K562 (cell line): Measurements from ENCODE around the gene CXCR3. TPM values are rescaled to one million over a fixed set of nuclear protein-coding genes. Genes with fewer than 3 reads are reported as not detected.

Experiments
- ATAC-seq: fragments of 200-7000 bp; cut with Tn5 transposase; 3 replicates; pipeline ENCODE4 v1.9.1; 2020; ENCODE audit warnings: moderate library complexity
- BruUV-seq: library from RNA; stranded (reverse); fragments of 400-500 nt; replicated peaks from 2 replicates; lab custom pipeline; 2021; lab: Mats Ljungman, UMichigan
- CTCF ChIA-PET: fragments of 300-600 bp; formaldehyde crosslinking; extraction: SDS; loops from one replicate; lab custom pipeline; 2021; ENCODE audit warnings: low intra/inter-chr PET ratio; lab: Yijun Ruan, JAX
- POLR2A ChIA-PET: fragments of 300-600, 350-650 bp; sonication (Branson Sonifier 250); formaldehyde crosslinking; extraction: SDS; loops from one replicate; lab custom pipeline; 2021; ENCODE audit warnings: antibody characterized with exemption, inconsistent platforms; lab: Yijun Ruan, JAX
- DNase-seq, 4 experiments: peaks; one replicate each; pipeline versions ENCODE4 v3.0.0 to v3.0.0-alpha.2; 2011 to 2018; ENCODE audit warnings: low spot score in 3 of 4, mixed read lengths in 3 of 4; ENCODE audit errors: extremely low read depth in 1 of 4
- FAIRE-seq: peaks from 2 replicates; lab custom pipeline; 2011; peaks lifted over from hg19 to GRCh38; lab: Jason Lieb, UNC
- H2AFZ ChIP-seq: 2 replicates; pipeline ENCODE4 v1.6.0; 2011; ENCODE audit warnings: low read depth, low read length, control low read depth, inconsistent platforms
- H3K27ac ChIP-seq: fragments of 200-600 bp; 3 replicates; pipeline ENCODE4 v1.8.0; 2011; ENCODE audit warnings: low read depth, mild to moderate bottlenecking, control low read depth, inconsistent platforms, low read length, moderate library complexity, mixed read lengths; ENCODE audit errors: extremely low read depth
- H3K27me3 ChIP-seq, 2 experiments: fragments of 300-600 bp in 1 of 2; 2 replicates in 1 of 2; 3 replicates in 1 of 2; pipeline versions ENCODE4 v1.6.0 to v1.8.0; 2011; ENCODE audit warnings: inconsistent platforms in 2 of 2, low read length in 2 of 2, mild to moderate bottlenecking in 1 of 2, mixed read lengths in 1 of 2, moderate library complexity in 1 of 2; ENCODE audit not compliant: control insufficient read depth in 2 of 2, insufficient read depth in 2 of 2
- H3K36me3 ChIP-seq: fragments of 300-600 bp; 3 replicates; pipeline ENCODE4 v1.8.0; 2011; ENCODE audit warnings: mild to moderate bottlenecking, low read length, inconsistent platforms; ENCODE audit not compliant: control insufficient read depth, insufficient read depth
- H3K4me1 ChIP-seq, 2 experiments: fragments of 200-600 bp in 1 of 2; replicated peaks in 1 of 2; 2 replicates in 1 of 2; 3 replicates in 1 of 2; pipeline versions ENCODE4 v1.5.1 to v1.8.0; 2011; ENCODE audit warnings: inconsistent platforms in 2 of 2, low read length in 2 of 2, mild to moderate bottlenecking in 1 of 2, mixed read lengths in 1 of 2, moderate library complexity in 1 of 2; ENCODE audit not compliant: control insufficient read depth in 2 of 2, insufficient read depth in 2 of 2
- H3K4me2 ChIP-seq: 2 replicates; pipeline ENCODE4 v1.6.1; 2011; ENCODE audit warnings: low read length, control low read depth, inconsistent platforms, mixed read lengths; ENCODE audit not compliant: insufficient read depth
- H3K4me3 ChIP-seq: fragments of 200-600 bp; sonication (generic), shearing (Covaris generic); 2 replicates; pipeline ENCODE4 v1.5.1; 2016; ENCODE audit warnings: control low read depth, inconsistent platforms
- H3K79me2 ChIP-seq: fragments of 200-600 bp; 3 replicates; pipeline ENCODE4 v1.8.0; 2011; ENCODE audit warnings: low read length, inconsistent platforms; ENCODE audit not compliant: control insufficient read depth, insufficient read depth
- H3K9ac ChIP-seq, 2 experiments: 2 replicates each; pipeline versions ENCODE4 v1.6.0 to v1.6.1; 2011; ENCODE audit warnings: low read depth in 2 of 2, low read length in 2 of 2, control low read depth in 1 of 2, inconsistent platforms in 1 of 2, mild to moderate bottlenecking in 1 of 2, mixed read lengths in 1 of 2; ENCODE audit not compliant: insufficient read depth in 1 of 2
- H3K9me1 ChIP-seq: one replicate; pipeline ENCODE4 v1.6.0; 2011; ENCODE audit warnings: inconsistent platforms, mild to moderate bottlenecking, low read length, moderate library complexity; ENCODE audit not compliant: control insufficient read depth, insufficient read depth
- H3K9me3 ChIP-seq: replicated peaks from 2 replicates; pipeline ENCODE4 v1.5.1; 2011; ENCODE audit warnings: low read depth, low read length, inconsistent platforms; ENCODE audit not compliant: control insufficient read depth, insufficient read depth
- H4K20me1 ChIP-seq: replicated peaks from 2 replicates; pipeline ENCODE4 v1.6.1; 2011; ENCODE audit warnings: low read length, inconsistent platforms, mixed read lengths; ENCODE audit not compliant: control insufficient read depth, insufficient read depth
- BRF2 ChIP-seq: IDR thresholded peaks from 3 replicates; pipeline ENCODE4 v1.6.1; 2011; ENCODE audit warnings: borderline replicate concordance, mild to moderate bottlenecking; ENCODE audit not compliant: insufficient read length, insufficient read depth
- CAMTA2 ChIP-seq: fragments of 250-450 bp; sonication (Bioruptor Pico); conservative IDR thresholded peaks from 2 replicates; pipeline ENCODE4 v1.5.1; 2022
- CCAR2 ChIP-seq: fragments of 200-400 bp; formaldehyde crosslinking; IDR thresholded peaks from 2 replicates; pipeline ENCODE4 v1.6.1; 2017; ENCODE audit warnings: mild to moderate bottlenecking, low read depth, low read length
- CREB3 ChIP-seq: fragments of 450-650 bp; conservative IDR thresholded peaks from 2 replicates; pipeline ENCODE4 v1.6.1; 2016; ENCODE audit warnings: missing genetic modification characterization, low read depth, mild to moderate bottlenecking, missing compliant biosample characterization, moderate library complexity
- CREB3L1 ChIP-seq: fragments of 450-650 bp; IDR thresholded peaks from 2 replicates; pipeline ENCODE4 v1.6.1; 2014; ENCODE audit warnings: low read depth, mild to moderate bottlenecking, moderate library complexity, borderline replicate concordance
- CREBBP ChIP-seq: IDR thresholded peaks from one replicate; pipeline ENCODE4 v1.6.1; 2012; ENCODE audit warnings: low read depth, mild to moderate bottlenecking, control low read depth, inconsistent platforms, low read length
- DNMT1 ChIP-seq: fragments of 450-650 bp; IDR thresholded peaks from 2 replicates; pipeline ENCODE4 v1.6.1; 2016; ENCODE audit warnings: antibody characterized with exemption, mild to moderate bottlenecking
- FOXP1 ChIP-seq: sonication (generic); formaldehyde crosslinking; IDR thresholded peaks from 2 replicates; pipeline ENCODE4 v1.8.0; 2022; ENCODE audit warnings: mild to moderate bottlenecking, missing genetic modification reagents
- HNRNPK ChIP-seq: fragments of 200-400 bp; formaldehyde crosslinking; IDR thresholded peaks from one replicate; pipeline ENCODE4 v1.6.1; 2018; ENCODE audit warnings: mild to moderate bottlenecking, low read depth, low read length; ENCODE audit not compliant: poor library complexity, severe bottlenecking
- MLX ChIP-seq, 2 experiments: fragments of 450-650 bp in 1 of 2; sonication (generic) in 1 of 2; formaldehyde crosslinking; conservative IDR thresholded peaks; 2 replicates each; pipeline versions ENCODE4 v1.4.0 to v1.8.1; 2020 to 2022; ENCODE audit warnings: mild to moderate bottlenecking in 1 of 2, missing genetic modification reagents in 1 of 2
- NCOA1 ChIP-seq: fragments of 450-650 bp; IDR thresholded peaks from 2 replicates; pipeline ENCODE4 v1.6.1; 2016; ENCODE audit warnings: low read depth
- NR4A1 ChIP-seq, 2 experiments: fragments of 250-450 bp in 1 of 2; fragments of 450-650 bp in 1 of 2; sonication (Bioruptor Pico) in 1 of 2; IDR thresholded peaks; 2 replicates each; pipeline versions ENCODE4 v1.4.0 to v1.6.1; 2016 to 2020; ENCODE audit warnings: mild to moderate bottlenecking in 2 of 2, missing compliant biosample characterization in 1 of 2, missing genetic modification characterization in 1 of 2, moderate library complexity in 1 of 2
- PHF8 ChIP-seq: fragments of 200-600 bp; sonication (generic); IDR thresholded peaks from 2 replicates; pipeline ENCODE4 v1.6.1; 2012; ENCODE audit warnings: mixed run types, mild to moderate bottlenecking, inconsistent platforms, low read length, moderate library complexity, borderline replicate concordance
- SRSF1 ChIP-seq: fragments of 200-400 bp; formaldehyde crosslinking; IDR thresholded peaks from 2 replicates; pipeline ENCODE4 v1.6.1; 2017; ENCODE audit warnings: mild to moderate bottlenecking, low read depth, low read length, moderate library complexity
- ZNF395 ChIP-seq: fragments of 200-800 bp; sonication (Bioruptor generic); IDR thresholded peaks from 2 replicates; pipeline ENCODE4 v1.6.1; 2017; ENCODE audit warnings: missing genetic modification characterization, missing compliant biosample characterization
- ZNF431 ChIP-seq: sonication (generic); formaldehyde crosslinking; IDR thresholded peaks from 2 replicates; pipeline ENCODE4 v1.8.0; 2022; ENCODE audit warnings: mild to moderate bottlenecking, missing genetic modification reagents
- ZNF695 ChIP-seq: fragments of 450-650 bp; formaldehyde crosslinking; IDR thresholded peaks from 2 replicates; pipeline ENCODE4 v1.4.0; 2020; ENCODE audit warnings: mild to moderate bottlenecking, moderate library complexity
- WGBS: fragments of 100-300 bp; shearing (Covaris generic); methylation state at CpG from one replicate; pipeline ENCODE4 v1.1.6; 2016; ENCODE audit warnings: low coverage, mixed read lengths; ENCODE audit not compliant: insufficient coverage; ENCODE audit errors: missing lambda C conversion rate; 5-methylcytosine and 5-hydroxymethylcytosine counted together
- in situ Hi-C: fragments of 300-500 bp; cut with MboI; formaldehyde crosslinking; loops from 4 replicates; pipeline ENCODE4 v1.15.0; 2018; ENCODE audit warnings: inconsistent platforms, mixed read lengths
- intact Hi-C: fragments of 100-400 bp; cut with micrococcal nuclease; formaldehyde crosslinking; loops from 2 replicates; pipeline ENCODE4 v1.14.2; 2022
- polyA plus RNA-seq, 8 experiments: library from polyadenylated mRNA; depleted of rRNA in 4 of 8; stranded (reverse) in 5 of 8; unstranded in 3 of 8; fragments of >200 nt; fragmentation: Nextera tagmentation in 2 of 8; fragmentation: Illumina TruSeq in 1 of 8; extraction: Ambion mirVana in 2 of 8; extraction: Trizol in 1 of 8; gene quantifications; 2 replicates each; pipeline versions ENCODE4 v1.2.1 to v1.2.3, GENCODE V29; 2011 to 2014; ENCODE audit warnings: inconsistent platforms in 1 of 8, missing spikeins in 1 of 8
- total RNA-seq, 7 experiments: library from RNA; depleted of rRNA in 6 of 7; stranded (reverse); fragments of >200 nt in 6 of 7; fragmentation: Illumina TruSeq in 2 of 7; extraction: Trizol in 2 of 7; gene quantifications; 2 replicates each; pipeline versions ENCODE4 v1.2.1 to v1.2.3, GENCODE V29; 2011 to 2021; ENCODE audit warnings: low replicate concordance in 1 of 7

Gene CXCR3
- total and polyA plus RNA-seq, 9 of the 15 experiments (the other 6 are each of a cell fraction or from before 2014, with no cell fraction given) = not detected

- 28% methylated on average over 6 of the region's 6 CpGs for WGBS
- DNase-seq = peak in 2 of 4 experiments; percentile 20 to 27
- Histone ChIP-seq H3K9me1 (no peaks in the 10 kb centered on the region), H3K27ac (no peak overlapping the region)
- no TSS peak for BruUV-seq
- TF ChIP-seq CCAR2 = no peak
- no peak for TF ChIP-seq NR4A1 (CRISPR knock-in tag; IDR thresholded peaks at IDR 0.05)
- no peak for TF ChIP-seq NR4A1 (tag; IDR thresholded peaks at IDR 0.05)
- no peak for TF ChIP-seq HNRNPK
- no peak for TF ChIP-seq BRF2
- no peak for TF ChIP-seq FOXP1 (CRISPR knock-in tag)
- TF ChIP-seq ZNF695 (CRISPR knock-in tag) = no peak
- TF ChIP-seq DNMT1 = no peak
- TF ChIP-seq SRSF1 = no peak
- TF ChIP-seq CREB3L1 = no peak
- no peak for TF ChIP-seq ZNF395 (CRISPR knock-in tag)
- no peak for TF ChIP-seq NCOA1
- no peak for TF ChIP-seq CREB3 (tag)
- TF ChIP-seq ZNF431 (CRISPR knock-in tag) = no peak
- TF ChIP-seq CAMTA2 (CRISPR knock-in tag) = no peak
- TF ChIP-seq MLX (CRISPR knock-in tag; conservative IDR thresholded peaks at IDR 0.05) = no peak
- no peak for TF ChIP-seq PHF8
- TF ChIP-seq CREBBP = no peak
- TF ChIP-seq, all 486 proteins: peak for 0
- in situ Hi-C loops (no loop called here), intact Hi-C loops (no loop called here)
- peaks cover 2 to 4% of the 10 kb centered on the region in 2 experiments; a peak in 2 of 5 replicates for H3K4me1 ChIP-seq
- H3K9me3 ChIP-seq = no peaks in the 10 kb centered on the region
- no peaks in the 10 kb centered on the region for H3K36me3 ChIP-seq
- no peaks in the 10 kb centered on the region; a peak in 2 of 5 replicates for H3K27me3 ChIP-seq
- no peak for ATAC-seq
- ChIA-PET CTCF (no interaction called here), POLR2A (interaction anchor here (0.6 kb wide), 1 partner anchor 8 kb away, joined by 3 read pairs; no protein-coding TSS in a partner anchor)
- no peaks in the 10 kb centered on the region for H4K20me1 ChIP-seq
- peak overlapping the region; percentile 16; the same call in 1 of the 2 replicates for H2AFZ ChIP-seq
- no peaks in the 10 kb centered on the region for H3K79me2 ChIP-seq
- no peak overlapping the region for H3K4me3 ChIP-seq
- no peak overlapping the region; a peak in 1 of 4 replicates for H3K9ac ChIP-seq
- no peak for FAIRE-seq
- no peak overlapping the region for H3K4me2 ChIP-seq
Measured at GRCh38 chrX:71626576-71626975, 8.3 kb upstream of the CXCR3 start.
